ENCODE data around the gene CYP4F11. TPM values are rescaled to one million over a fixed set of nuclear protein-coding genes. Genes with fewer than 3 reads are reported as not detected.
"Not testable (repeated sequence)": the region's sequence is repeated elsewhere in the genome, so short reads cannot be mapped to it uniquely, and the experiment has no call there.

The CYP4F11 gene
- total RNA-seq, 6 experiments from 2014 or later: not detected

GRCh38 chr19:15891434-15891833, 42.9 kb downstream of the CYP4F11 start:
- no peaks in the 10 kb centered on the region for H3K4me1 Mint-ChIP-seq (ENCODE audit: low read depth)
- peaks cover 17% of the 10 kb centered on the region for H3K9me3 Mint-ChIP-seq
- DNase-seq: no peak
- H3K36me3 Mint-ChIP-seq (ENCODE audit: low read depth): no peaks in the 10 kb centered on the region
- no peak overlapping the region for H3K4me3 Mint-ChIP-seq
- TF ChIP-seq, protein P1, sequence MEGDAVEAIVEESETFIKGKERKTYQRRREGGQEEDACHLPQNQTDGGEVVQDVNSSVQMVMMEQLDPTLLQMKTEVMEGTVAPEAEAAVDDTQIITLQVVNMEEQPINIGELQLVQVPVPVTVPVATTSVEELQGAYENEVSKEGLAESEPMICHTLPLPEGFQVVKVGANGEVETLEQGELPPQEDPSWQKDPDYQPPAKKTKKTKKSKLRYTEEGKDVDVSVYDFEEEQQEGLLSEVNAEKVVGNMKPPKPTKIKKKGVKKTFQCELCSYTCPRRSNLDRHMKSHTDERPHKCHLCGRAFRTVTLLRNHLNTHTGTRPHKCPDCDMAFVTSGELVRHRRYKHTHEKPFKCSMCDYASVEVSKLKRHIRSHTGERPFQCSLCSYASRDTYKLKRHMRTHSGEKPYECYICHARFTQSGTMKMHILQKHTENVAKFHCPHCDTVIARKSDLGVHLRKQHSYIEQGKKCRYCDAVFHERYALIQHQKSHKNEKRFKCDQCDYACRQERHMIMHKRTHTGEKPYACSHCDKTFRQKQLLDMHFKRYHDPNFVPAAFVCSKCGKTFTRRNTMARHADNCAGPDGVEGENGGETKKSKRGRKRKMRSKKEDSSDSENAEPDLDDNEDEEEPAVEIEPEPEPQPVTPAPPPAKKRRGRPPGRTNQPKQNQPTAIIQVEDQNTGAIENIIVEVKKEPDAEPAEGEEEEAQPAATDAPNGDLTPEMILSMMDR (IDR thresholded peaks at IDR 0.05): no peak
- H3K27me3 Mint-ChIP-seq (ENCODE audit: insufficient read depth): peaks cover 2% of the 10 kb centered on the region; the same call in 1 of the 2 replicates
- no peak overlapping the region for H3K27ac Mint-ChIP-seq

GRCh38 chr19:15889339-15889738, 45.0 kb downstream of the CYP4F11 start:
- not testable (repeated sequence) for H3K27ac Mint-ChIP-seq

GRCh38 chr19:15885919-15886318, 48.4 kb downstream of the CYP4F11 start:
- Mint-ChIP-seq H3K4me1 (ENCODE audit: low read depth) (no peaks in the 10 kb centered on the region), H3K9me3 (no peaks in the 10 kb centered on the region), H3K27me3 (ENCODE audit: insufficient read depth) (no peaks in the 10 kb centered on the region), H3K36me3 (ENCODE audit: low read depth) (no peaks in the 10 kb centered on the region), H3K4me3 (no peak overlapping the region), H3K27ac (no peak overlapping the region)
- no peak for DNase-seq
- TF ChIP-seq, protein P1 (IDR thresholded peaks at IDR 0.05): no peak

More at GRCh38 chr19:15889339-15889738, 45.0 kb downstream of the CYP4F11 start:
- DNase-seq; H3K4me1 Mint-ChIP-seq (ENCODE audit: low read depth); H3K9me3 Mint-ChIP-seq; H3K36me3 Mint-ChIP-seq (ENCODE audit: low read depth); H3K27me3 Mint-ChIP-seq (ENCODE audit: insufficient read depth); H3K4me3 Mint-ChIP-seq: not testable (repeated sequence)

DNA sequence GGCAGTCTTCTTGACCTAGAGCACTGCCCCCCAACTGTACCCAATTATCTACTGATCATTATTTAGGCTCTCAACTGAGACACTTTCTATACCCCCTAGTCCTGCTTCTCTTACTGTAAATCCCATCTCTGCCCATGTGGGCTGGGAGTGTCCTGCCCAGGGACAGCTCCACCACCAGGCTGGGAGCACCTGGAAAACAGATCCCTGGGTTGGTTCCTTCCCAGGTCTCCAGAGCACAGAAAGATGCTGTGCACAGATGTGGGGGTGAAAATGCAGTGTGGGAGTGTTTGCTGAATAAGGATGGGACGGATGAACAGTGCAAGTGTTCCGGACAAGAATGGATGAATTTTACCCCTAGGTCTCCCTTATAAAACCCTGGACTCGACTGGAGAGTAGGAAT, 49.2 kb downstream of the CYP4F11 start:
- H3K36me3 Mint-ChIP-seq (ENCODE audit: low read depth): no peaks in the 10 kb centered on the region
- no peak overlapping the region for H3K27ac Mint-ChIP-seq
- no peaks in the 10 kb centered on the region for H3K4me1 Mint-ChIP-seq (ENCODE audit: low read depth)
- no peak overlapping the region for H3K4me3 Mint-ChIP-seq
- DNase-seq: no peak
- 0 out of 2 replicates have a peak, but pooled peaks cover under 1% of the 10 kb centered on the region for H3K9me3 Mint-ChIP-seq
- H3K27me3 Mint-ChIP-seq (ENCODE audit: insufficient read depth): no peaks in the 10 kb centered on the region
- TF ChIP-seq, protein P1 (IDR thresholded peaks at IDR 0.05): no peak

GRCh38 chr19:15883329-15883728, 51.0 kb downstream of the CYP4F11 start:
- not testable (repeated sequence) for H3K4me3 Mint-ChIP-seq; H3K9me3 Mint-ChIP-seq; H3K36me3 Mint-ChIP-seq (ENCODE audit: low read depth); H3K27me3 Mint-ChIP-seq (ENCODE audit: insufficient read depth); H3K4me1 Mint-ChIP-seq (ENCODE audit: low read depth); DNase-seq; H3K27ac Mint-ChIP-seq

- Mint-ChIP-seq H3K27ac (no peak overlapping the region), H3K36me3 (ENCODE audit: low read depth) (no peaks in the 10 kb centered on the region), H3K27me3 (ENCODE audit: insufficient read depth) (peaks cover 2% of the 10 kb centered on the region), H3K4me1 (ENCODE audit: low read depth) (no peaks in the 10 kb centered on the region), H3K4me3 (no peak overlapping the region), H3K9me3 (peaks cover 27% of the 10 kb centered on the region)
- TF ChIP-seq, protein P1 (IDR thresholded peaks at IDR 0.05): no peak
- DNase-seq: no peak
Observed at GRCh38 chr19:15874821-15875474, 59.4 kb downstream of the CYP4F11 start.

GRCh38 chr19:15873771-15874170, 60.6 kb downstream of the CYP4F11 start:
- H3K36me3 Mint-ChIP-seq (ENCODE audit: low read depth); H3K27ac Mint-ChIP-seq; DNase-seq; H3K4me3 Mint-ChIP-seq; H3K27me3 Mint-ChIP-seq (ENCODE audit: insufficient read depth); H3K4me1 Mint-ChIP-seq (ENCODE audit: low read depth): not testable (repeated sequence)
- H3K9me3 Mint-ChIP-seq: peaks cover 24% of the 10 kb centered on the region

Measured in HFFc6 (cell line).